CD4-positive, alpha-beta T cell (primary cell): ENCODE data around the gene IL17RB. TPM values are rescaled to one million over a fixed set of nuclear protein-coding genes. Genes with fewer than 3 reads are reported as not detected.

Experiments
- ATAC-seq: fragments of 200-7000 bp; cut with Tn5 transposase; one replicate; pipeline ENCODE4 v1.10.0; 2022; ENCODE audit warnings: mild to moderate bottlenecking; ENCODE audit not compliant: poor library complexity
- CTCF ChIA-PET: fragments of 350-600 bp; sonication (Branson Sonifier 250); formaldehyde crosslinking; loops from one replicate; lab custom pipeline; 2021; ENCODE audit warnings: antibody characterized with exemption, inconsistent platforms; lab: Charles Lee
- POLR2A ChIA-PET: fragments of 350-600 bp; sonication (Branson Sonifier 250); formaldehyde crosslinking; loops from one replicate; lab custom pipeline; 2021; ENCODE audit warnings: antibody characterized with exemption, inconsistent platforms; lab: Charles Lee
- DNase-seq, 14 experiments: peaks; one replicate each; pipeline ENCODE4 v3.0.0-alpha.2; 2013 to 2020; ENCODE audit warnings: mixed read lengths in 2 of 14
- H3K27ac ChIP-seq, 2 donors: one replicate each; pipeline versions ENCODE4 v1.5.1 to v1.7.0; 2013; ENCODE audit warnings: low read length in 2 of 2, low read depth in 1 of 2, mild to moderate bottlenecking in 1 of 2
- H3K27me3 ChIP-seq, 2 experiments: 1 replicate in 1 of 2; 2 replicates in 1 of 2; pipeline versions ENCODE4 v1.6.1 to v1.7.0; 2013; ENCODE audit warnings: low read length in 2 of 2, control low read depth in 1 of 2, mild to moderate bottlenecking in 1 of 2, moderate library complexity in 1 of 2; ENCODE audit not compliant: insufficient read depth in 2 of 2, control insufficient read depth in 1 of 2
- H3K36me3 ChIP-seq: one replicate; pipeline ENCODE4 v1.6.1; 2013; ENCODE audit warnings: low read length, control low read depth; ENCODE audit not compliant: insufficient read depth
- H3K4me1 ChIP-seq: one replicate; pipeline ENCODE4 v1.6.1; 2013; ENCODE audit warnings: low read length, control low read depth; ENCODE audit not compliant: insufficient read depth
- H3K4me3 ChIP-seq: one replicate; pipeline ENCODE4 v1.5.1; 2013; ENCODE audit warnings: mild to moderate bottlenecking, low read length, moderate library complexity
- H3K9me3 ChIP-seq, 2 experiments: 1 replicate in 1 of 2; 2 replicates in 1 of 2; pipeline versions ENCODE4 v1.6.1 to v1.7.0; 2013; ENCODE audit warnings: low read length in 2 of 2, mild to moderate bottlenecking in 2 of 2, control low read depth in 1 of 2, moderate library complexity in 1 of 2; ENCODE audit not compliant: control insufficient read depth in 1 of 2, insufficient read depth in 1 of 2
- H3K27ac Mint-ChIP-seq: one replicate; pipeline ENCODE4 v1.8.0; 2020; ENCODE audit warnings: mixed read lengths
- H3K27me3 Mint-ChIP-seq: one replicate; pipeline ENCODE4 v1.8.0; 2021; ENCODE audit warnings: mixed read lengths
- H3K36me3 Mint-ChIP-seq: one replicate; pipeline ENCODE4 v1.8.0; 2021; ENCODE audit warnings: low read depth, mixed read lengths
- H3K4me1 Mint-ChIP-seq: one replicate; pipeline ENCODE4 v1.8.0; 2021; ENCODE audit warnings: low read depth, mixed read lengths
- H3K4me3 Mint-ChIP-seq: one replicate; pipeline ENCODE4 v1.8.0; 2020; ENCODE audit warnings: mild to moderate bottlenecking, mixed read lengths
- H3K9me3 Mint-ChIP-seq: one replicate; pipeline ENCODE4 v1.8.0; 2020; ENCODE audit warnings: mixed read lengths
- CTCF ChIP-seq: fragments of 200-600 bp; IDR thresholded peaks from one replicate; pipeline ENCODE4 v1.8.0; 2022; ENCODE audit warnings: antibody characterized with exemption, mild to moderate bottlenecking
- intact Hi-C, 2 experiments: fragments of 100-400 bp; cut with DNase I in 1 of 2; cut with micrococcal nuclease in 1 of 2; formaldehyde crosslinking; loops; one replicate each; pipeline versions ENCODE4 v1.15.1 to v1.9.0; 2023 to 2025; cut with DNase I, micrococcal nuclease
- total RNA-seq, 174 experiments: library from RNA in 2 of 174; stranded (reverse) in 2 of 174; gene quantifications; one replicate each; pipeline ENCODE4 v1.2.3 and lab custom pipeline; 2021 to 2026

Gene IL17RB
- total RNA-seq, 2 experiments from 2014 or later: 0.22 to 0.36 TPM

GRCh38 chr3:53899750-53900149 is 53.4 kb downstream of the IL17RB start:
- Histone ChIP-seq H3K27me3 (peaks cover 18 to 26% of the 10 kb centered on the region in 2 experiments), H3K36me3 (no peaks in the 10 kb centered on the region), H3K27ac (no peak overlapping the region), H3K4me3 (no peak overlapping the region), H3K4me1 (no peaks in the 10 kb centered on the region), H3K9me3 (no peaks in the 10 kb centered on the region)
- DNase-seq: no peak
- H3K27me3 Mint-ChIP-seq: peaks cover 56% of the 10 kb centered on the region
- no peak for ATAC-seq
- intact Hi-C loops: no loop called here
- no peak overlapping the region for H3K4me3 Mint-ChIP-seq
- ChIA-PET POLR2A (no interaction called here), CTCF (interaction anchor here (0.7 to 0.8 kb wide), 2 partner anchors 9 to 57 kb away, joined by 3 read pairs; no protein-coding TSS in a partner anchor)
- no peak for TF ChIP-seq CTCF
- H3K36me3 Mint-ChIP-seq: no peaks in the 10 kb centered on the region
- H3K4me1 Mint-ChIP-seq: no peaks in the 10 kb centered on the region
- H3K9me3 Mint-ChIP-seq: no peaks in the 10 kb centered on the region
- no peak overlapping the region for H3K27ac Mint-ChIP-seq

GRCh38 chr3:53900666-53901331 is 54.4 kb downstream of the IL17RB start:
- H3K9me3 ChIP-seq: no peaks in the 10 kb centered on the region
- Mint-ChIP-seq H3K4me3 (no peak overlapping the region), H3K36me3 (no peaks in the 10 kb centered on the region), H3K4me1 (no peaks in the 10 kb centered on the region), H3K9me3 (no peaks in the 10 kb centered on the region), H3K27me3 (peaks cover 62% of the 10 kb centered on the region), H3K27ac (no peak overlapping the region)
- no peak overlapping the region for H3K4me3 ChIP-seq
- H3K36me3 ChIP-seq: no peaks in the 10 kb centered on the region
- H3K27me3 ChIP-seq: peaks cover 21 to 28% of the 10 kb centered on the region in 2 experiments
- intact Hi-C loops: no loop called here
- ATAC-seq (no peak), DNase-seq (no peak)
- no peak overlapping the region for H3K27ac ChIP-seq
- TF ChIP-seq CTCF: no peak
- POLR2A ChIA-PET: no interaction called here
- H3K4me1 ChIP-seq: no peaks in the 10 kb centered on the region
- CTCF ChIA-PET: interaction anchor here (0.8 to 1.0 kb wide), 2 partner anchors 8 to 10 kb away, joined by 3 read pairs; no protein-coding TSS in a partner anchor

GRCh38 chr3:53902067-53902466 is 55.7 kb downstream of the IL17RB start:
- Mint-ChIP-seq H3K27me3 (peaks cover 65% of the 10 kb centered on the region), H3K27ac (no peak overlapping the region), H3K4me1 (no peaks in the 10 kb centered on the region), H3K36me3 (no peaks in the 10 kb centered on the region), H3K4me3 (no peak overlapping the region), H3K9me3 (no peaks in the 10 kb centered on the region)
- no peaks in the 10 kb centered on the region for H3K4me1 ChIP-seq
- intact Hi-C loops: no loop called here
- no peak overlapping the region for H3K4me3 ChIP-seq
- POLR2A ChIA-PET: no interaction called here
- no peaks in the 10 kb centered on the region for H3K9me3 ChIP-seq
- CTCF ChIA-PET: no interaction called here
- peaks cover 24 to 28% of the 10 kb centered on the region in 2 experiments for H3K27me3 ChIP-seq
- H3K36me3 ChIP-seq: no peaks in the 10 kb centered on the region
- ATAC-seq (no peak), DNase-seq (no peak)
- H3K27ac ChIP-seq: no peak overlapping the region
- TF ChIP-seq CTCF: no peak
